Epithelial cell of proximal tubule (primary cell): Measurements from ENCODE around the gene LY6G5C. TPM values are rescaled to one million over a fixed set of nuclear protein-coding genes. Genes with fewer than 3 reads are reported as not detected.

Source experiments
- DNase-seq: peaks from one replicate; pipeline ENCODE4 v3.0.0-alpha.2; 2011; ENCODE audit warnings: low read depth
- H3K4me3 ChIP-seq: 2 replicates; pipeline ENCODE4 v1.5.1; 2011; ENCODE audit warnings: low read depth, mild to moderate bottlenecking, low read length
- CTCF ChIP-seq: conservative IDR thresholded peaks from 2 replicates; pipeline ENCODE4 v1.5.1; 2012; ENCODE audit warnings: low read depth, mild to moderate bottlenecking, low read length
- total RNA-seq: library from RNA; depleted of rRNA; stranded (reverse); fragments of >200 nt; gene quantifications from 2 replicates; pipeline ENCODE4 v1.2.3, GENCODE V29; 2015

The LY6G5C gene
- total RNA-seq, 1 donor from 2014 or later: 1.1 TPM

- TF ChIP-seq CTCF: no peak
- DNase-seq: no peak
- no peak overlapping the region for H3K4me3 ChIP-seq
Observed at GRCh38 chr6:31697555-31697954, 16.7 kb upstream of the LY6G5C start.

GRCh38 chr6:31693535-31693934, 12.7 kb upstream of the LY6G5C start:
- DNase-seq: no peak
- no peak for TF ChIP-seq CTCF
- H3K4me3 ChIP-seq: no peak overlapping the region

- no peak overlapping the region for H3K4me3 ChIP-seq
- no peak for TF ChIP-seq CTCF
- DNase-seq: no peak
Observed at GRCh38 chr6:31692886-31693285, 12.0 kb upstream of the LY6G5C start.

GRCh38 chr6:31692353-31692752, 11.5 kb upstream of the LY6G5C start:
- no peak for DNase-seq
- no peak for TF ChIP-seq CTCF
- no peak overlapping the region for H3K4me3 ChIP-seq

DNA sequence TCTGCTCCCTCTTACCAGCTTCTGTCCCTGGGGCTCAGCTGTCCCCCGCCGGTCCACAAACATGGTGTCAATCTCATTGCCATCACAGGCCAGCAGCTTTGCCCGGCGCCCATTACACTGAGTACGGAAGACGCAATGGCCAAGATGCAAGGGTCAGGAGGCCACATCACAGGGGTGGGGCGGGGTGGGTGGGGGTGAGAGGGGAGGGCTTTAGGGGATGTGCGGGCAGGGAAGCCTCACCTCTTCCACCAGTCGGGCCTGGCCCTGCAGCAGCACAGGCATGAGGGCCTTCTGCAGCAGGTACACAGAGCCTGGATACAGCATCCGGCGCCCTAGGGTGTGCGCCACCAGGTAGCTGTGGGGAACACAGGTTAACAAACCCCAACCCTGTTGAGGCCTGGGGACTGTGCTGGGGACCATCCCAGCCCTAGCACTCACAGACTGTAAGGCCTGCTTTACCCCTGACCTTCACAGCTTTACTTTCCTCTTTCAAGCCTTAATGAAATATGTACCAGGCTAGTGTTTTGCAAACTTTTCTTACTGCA, 10.8 kb upstream of the LY6G5C start:
- no peak overlapping the region for H3K4me3 ChIP-seq
- TF ChIP-seq CTCF: no peak

GRCh38 chr6:31691078-31691463, 10.2 kb upstream of the LY6G5C start:
- no peak overlapping the region for H3K4me3 ChIP-seq
- DNase-seq: no peak
- TF ChIP-seq CTCF: no peak

More for the DNA sequence above, 10.8 kb upstream of the LY6G5C start:
- no peak for DNase-seq
